Left ventricle myocardium inferior (tissue), 1 donor: Measurements from ENCODE around the gene ATP5ME. TPM values are rescaled to one million over a fixed set of nuclear protein-coding genes. Genes with fewer than 3 reads are reported as not detected.
"Not testable (repeated sequence)": the region's sequence is repeated elsewhere in the genome, so short reads cannot be mapped to it uniquely, and the experiment has no call there.

Source experiments
- DNase-seq: peaks from one replicate; pipeline ENCODE4 v3.0.0-alpha.2; 2020
- H3K27ac ChIP-seq: fragments of 200-600 bp; replicated peaks from 2 replicates; pipeline ENCODE4 v1.8.0; 2021
- H3K27me3 ChIP-seq: fragments of 200-600 bp; 2 replicates; pipeline ENCODE4 v1.8.0; 2021; ENCODE audit warnings: low read depth
- H3K36me3 ChIP-seq: fragments of 200-600 bp; 2 replicates; pipeline ENCODE4 v1.8.0; 2021
- H3K4me1 ChIP-seq: fragments of 200-600 bp; 2 replicates; pipeline ENCODE4 v1.8.0; 2021
- H3K4me3 ChIP-seq: fragments of 200-600 bp; 2 replicates; pipeline ENCODE4 v1.8.0; 2021; ENCODE audit warnings: mild to moderate bottlenecking, moderate library complexity
- H3K9me3 ChIP-seq: fragments of 200-600 bp; replicated peaks from 2 replicates; pipeline ENCODE4 v1.8.0; 2021
- intact Hi-C: fragments of 100-400 bp; cut with micrococcal nuclease; formaldehyde crosslinking; loops from one replicate; pipeline ENCODE4 v1.11.0; 2022
- total RNA-seq: library from RNA; stranded (reverse); fragmentation: NEBNext Ultra II Directional; extraction: Animal tissue kit (Norgen Biotek cat#: 25700); gene quantifications from one replicate; pipeline ENCODE4 v1.2.1, GENCODE V29; 2021
- TF ChIP-seq, protein P1 (sequence below): fragments of 200-600 bp; IDR thresholded peaks from 2 replicates; pipeline ENCODE4 v1.8.0; 2021; ENCODE audit warnings: antibody characterized with exemption, mild to moderate bottlenecking, borderline replicate concordance
- donor health status: DM: no; HTN: yes; CAD: no; lungs with severe emphysema.

The ATP5ME gene
- total RNA-seq, 1 donor from 2014 or later = 914 TPM

DNA sequence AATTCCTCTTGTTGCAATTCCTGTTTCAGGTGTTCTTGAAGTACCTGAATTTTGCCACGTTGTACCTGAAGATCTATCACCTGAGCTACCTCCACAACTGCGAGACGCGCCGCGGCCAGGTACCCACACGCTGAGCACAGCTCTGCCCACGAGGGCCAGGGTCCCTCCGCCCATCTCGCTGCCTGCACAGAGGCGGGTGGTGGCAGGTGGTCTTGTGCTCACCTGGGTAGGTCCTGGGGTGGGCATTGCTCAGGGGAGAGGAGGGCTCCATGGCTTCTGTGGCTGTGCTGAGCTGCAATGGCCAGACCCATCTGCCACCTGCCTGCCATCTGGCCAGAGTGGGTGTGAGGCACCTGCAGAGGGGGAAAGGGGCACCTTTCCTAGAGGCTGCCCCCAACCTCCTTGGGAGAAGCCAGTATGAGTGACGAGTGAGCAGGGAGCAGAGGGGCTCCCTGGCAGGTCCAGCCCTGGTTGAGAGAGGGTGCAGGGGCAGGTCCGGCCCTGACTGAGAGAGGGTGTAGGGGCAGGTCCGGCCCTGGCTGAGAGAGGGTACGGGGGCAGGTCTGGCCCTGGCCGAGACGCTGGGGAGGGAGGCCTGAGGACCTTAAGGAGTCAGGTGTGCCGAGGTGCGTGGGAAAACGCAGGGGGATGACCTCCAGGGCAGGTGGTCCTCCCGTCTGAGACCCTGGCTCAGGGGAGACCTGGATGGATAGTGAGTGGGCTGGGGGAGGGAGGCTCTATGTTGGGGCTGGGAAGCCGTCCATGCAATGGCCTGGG is 38.0 kb downstream of the ATP5ME start:
- TF ChIP-seq, protein P1, sequence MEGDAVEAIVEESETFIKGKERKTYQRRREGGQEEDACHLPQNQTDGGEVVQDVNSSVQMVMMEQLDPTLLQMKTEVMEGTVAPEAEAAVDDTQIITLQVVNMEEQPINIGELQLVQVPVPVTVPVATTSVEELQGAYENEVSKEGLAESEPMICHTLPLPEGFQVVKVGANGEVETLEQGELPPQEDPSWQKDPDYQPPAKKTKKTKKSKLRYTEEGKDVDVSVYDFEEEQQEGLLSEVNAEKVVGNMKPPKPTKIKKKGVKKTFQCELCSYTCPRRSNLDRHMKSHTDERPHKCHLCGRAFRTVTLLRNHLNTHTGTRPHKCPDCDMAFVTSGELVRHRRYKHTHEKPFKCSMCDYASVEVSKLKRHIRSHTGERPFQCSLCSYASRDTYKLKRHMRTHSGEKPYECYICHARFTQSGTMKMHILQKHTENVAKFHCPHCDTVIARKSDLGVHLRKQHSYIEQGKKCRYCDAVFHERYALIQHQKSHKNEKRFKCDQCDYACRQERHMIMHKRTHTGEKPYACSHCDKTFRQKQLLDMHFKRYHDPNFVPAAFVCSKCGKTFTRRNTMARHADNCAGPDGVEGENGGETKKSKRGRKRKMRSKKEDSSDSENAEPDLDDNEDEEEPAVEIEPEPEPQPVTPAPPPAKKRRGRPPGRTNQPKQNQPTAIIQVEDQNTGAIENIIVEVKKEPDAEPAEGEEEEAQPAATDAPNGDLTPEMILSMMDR = no peak
- H3K27me3 ChIP-seq = peaks cover 67% of the 10 kb centered on the region
- intact Hi-C loops = no loop called here

DNA sequence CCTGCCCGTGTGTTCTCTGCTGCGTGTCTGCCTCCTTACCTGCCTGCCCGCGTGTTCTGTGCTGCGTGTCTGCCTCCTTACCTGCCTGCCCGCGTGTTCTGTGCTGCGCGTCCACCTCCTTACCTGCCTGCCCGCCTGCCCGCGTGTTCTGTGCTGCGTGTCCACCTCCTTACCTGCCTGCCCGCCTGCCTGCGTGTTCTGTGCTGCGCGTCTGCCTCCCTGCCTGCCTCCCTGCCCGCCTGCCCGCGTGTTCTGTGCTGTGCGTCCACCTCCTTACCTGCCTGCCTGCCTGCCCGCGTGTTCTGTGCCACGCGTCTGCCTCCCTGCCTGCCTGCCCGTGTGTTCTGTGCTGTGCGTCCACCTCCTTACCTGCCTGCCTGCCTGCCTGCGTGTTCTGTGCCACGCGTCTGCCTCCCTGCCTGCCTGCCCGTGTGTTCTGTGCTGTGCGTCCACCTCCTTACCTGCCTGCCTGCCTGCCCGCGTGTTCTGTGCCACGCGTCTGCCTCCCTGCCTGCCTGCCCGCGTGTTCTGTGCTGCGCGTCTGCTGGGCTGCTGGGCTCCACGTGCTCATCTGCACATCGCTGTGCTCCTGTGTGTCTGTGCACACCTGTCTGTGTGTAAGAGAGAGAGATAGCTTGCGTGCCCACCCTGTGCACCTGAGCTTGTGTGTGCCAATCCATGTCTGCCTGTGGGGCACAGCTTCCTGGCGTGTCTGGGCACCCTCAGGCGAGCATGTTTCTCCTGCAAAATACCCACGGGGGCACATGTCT is 38.8 kb downstream of the ATP5ME start:
- intact Hi-C loops, H3K36me3 ChIP-seq, H3K4me3 ChIP-seq, H3K27ac ChIP-seq, DNase-seq, H3K4me1 ChIP-seq: not testable (repeated sequence)
- peaks cover 63% of the 10 kb centered on the region for H3K27me3 ChIP-seq
- peaks cover 12% of the 10 kb centered on the region for H3K9me3 ChIP-seq

More for the DNA sequence above, 38.0 kb downstream of the ATP5ME start:
- H3K9me3 ChIP-seq = peaks cover 12% of the 10 kb centered on the region
- H3K36me3 ChIP-seq = no peaks in the 10 kb centered on the region
- H3K4me1 ChIP-seq = no peaks in the 10 kb centered on the region
- no peak for DNase-seq
- H3K27ac ChIP-seq = no peak overlapping the region
- no peak overlapping the region for H3K4me3 ChIP-seq

DNA sequence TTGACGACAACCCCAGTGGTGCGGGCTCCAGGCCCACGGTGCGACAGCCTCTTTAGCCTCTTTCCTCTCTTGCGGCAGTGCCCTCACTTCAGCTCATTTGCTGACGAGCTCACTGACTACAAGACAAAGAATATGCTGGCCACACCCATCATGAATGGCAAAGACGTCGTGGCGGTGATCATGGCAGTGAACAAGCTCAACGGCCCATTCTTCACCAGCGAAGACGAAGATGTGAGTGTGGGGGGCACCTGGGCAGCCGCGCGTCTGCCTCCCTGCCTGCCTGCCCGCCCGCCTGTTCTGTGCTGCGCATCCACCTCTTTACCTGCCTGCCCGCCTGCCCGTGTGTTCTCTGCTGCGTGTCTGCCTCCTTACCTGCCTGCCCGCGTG is 39.5 kb downstream of the ATP5ME start:
- no peaks in the 10 kb centered on the region for H3K36me3 ChIP-seq
- intact Hi-C loops = no loop called here
- peaks cover 12% of the 10 kb centered on the region for H3K9me3 ChIP-seq
- H3K27ac ChIP-seq = no peak overlapping the region
- H3K27me3 ChIP-seq = peaks cover 63% of the 10 kb centered on the region
- H3K4me3 ChIP-seq = no peak overlapping the region
- no peak for DNase-seq
- TF ChIP-seq, protein P1 = no peak
- H3K4me1 ChIP-seq = no peaks in the 10 kb centered on the region

DNA sequence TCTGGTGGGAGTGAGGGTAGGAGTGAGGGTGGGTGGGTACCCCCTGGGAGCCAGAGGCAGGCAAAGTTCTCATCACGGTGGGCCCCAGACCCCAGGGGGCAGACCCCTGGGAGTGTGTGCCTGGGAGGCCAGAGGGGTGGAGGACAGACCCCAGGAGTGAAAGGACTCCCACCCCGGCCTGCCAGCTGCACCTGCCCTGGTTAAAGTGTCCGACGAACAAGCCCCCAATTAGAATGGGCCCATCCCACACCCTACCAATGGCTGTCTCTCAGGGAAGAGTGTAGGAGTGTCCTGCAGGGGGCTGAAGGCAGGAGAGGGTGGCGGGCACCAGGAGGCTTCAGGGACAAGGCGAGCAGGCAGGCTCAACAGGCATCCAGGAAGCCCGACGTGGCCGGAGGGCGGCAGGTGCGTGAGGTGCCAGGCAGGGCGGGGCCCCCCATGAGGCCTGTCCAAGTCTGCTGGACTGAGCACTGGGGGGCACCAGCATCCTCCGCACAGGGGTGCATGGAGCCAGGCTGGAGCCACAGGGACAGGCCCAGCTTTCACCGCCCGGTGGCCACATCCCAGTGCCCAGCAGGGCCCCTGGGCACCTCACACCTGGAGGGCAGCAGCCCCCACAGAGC is 40.0 kb downstream of the ATP5ME start:
- Histone ChIP-seq H3K36me3 (no peaks in the 10 kb centered on the region), H3K27me3 (peaks cover 63% of the 10 kb centered on the region), H3K4me1 (no peaks in the 10 kb centered on the region), H3K4me3 (no peak overlapping the region), H3K9me3 (peaks cover 12% of the 10 kb centered on the region), H3K27ac (no peak overlapping the region)
- intact Hi-C loops = no loop called here
- TF ChIP-seq, protein P1 = no peak
- DNase-seq = no peak

DNA sequence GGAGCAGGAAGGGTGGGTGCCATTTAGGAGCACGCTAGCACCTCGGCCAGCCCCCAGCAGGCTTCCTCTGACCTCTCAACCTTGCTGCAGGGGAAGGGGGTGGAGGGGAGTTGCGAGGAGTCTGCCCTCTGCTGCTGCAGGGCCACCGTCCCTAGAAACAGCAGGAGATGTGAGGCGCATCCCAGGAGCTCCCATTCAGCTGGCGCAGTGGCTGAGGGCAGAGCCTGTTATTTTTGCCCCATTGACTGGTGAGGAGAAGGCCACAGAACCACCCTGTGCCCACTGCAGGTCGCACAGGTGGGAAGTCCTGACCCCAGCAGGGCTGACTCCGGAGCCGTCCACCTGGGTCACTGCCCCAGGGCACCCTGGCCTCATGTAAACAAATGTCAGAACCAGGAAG is 40.7 kb downstream of the ATP5ME start:
- no peak overlapping the region for H3K4me3 ChIP-seq
- intact Hi-C loops = no loop called here
- H3K9me3 ChIP-seq = peaks cover 12% of the 10 kb centered on the region
- peaks cover 63% of the 10 kb centered on the region for H3K27me3 ChIP-seq
- H3K27ac ChIP-seq = no peak overlapping the region
- H3K36me3 ChIP-seq = no peaks in the 10 kb centered on the region
- TF ChIP-seq, protein P1 = no peak
- H3K4me1 ChIP-seq = no peaks in the 10 kb centered on the region
- no peak for DNase-seq
